Prostate gland (tissue), 2 donors: ENCODE results near the gene GNPDA1. TPM values are rescaled to one million over a fixed set of nuclear protein-coding genes. Genes with fewer than 3 reads are reported as not detected.

Experiments
- DNase-seq: peaks from one replicate; pipeline ENCODE4 v3.0.0-alpha.2; 2019; ENCODE audit warnings: low spot score
- H3K27ac ChIP-seq, 2 donors: fragments of 200-600 bp; sonication (generic); 2 replicates each; pipeline ENCODE4 v1.5.1; 2017 to 2019
- H3K27me3 ChIP-seq: fragments of 200-600 bp; sonication (generic); replicated peaks from 2 replicates; pipeline ENCODE4 v1.5.1; 2019; ENCODE audit not compliant: insufficient read depth
- H3K36me3 ChIP-seq, 2 donors: fragments of 200-600 bp; sonication (generic); 1 replicate in 1 of 2; 2 replicates in 1 of 2; pipeline versions ENCODE4 v1.5.1 to v1.8.1; 2017 to 2019
- H3K4me1 ChIP-seq: fragments of 200-600 bp; sonication (generic); replicated peaks from 2 replicates; pipeline ENCODE4 v1.5.1; 2019
- H3K4me3 ChIP-seq, 2 donors: fragments of 200-600 bp; sonication (generic); 2 replicates each; pipeline ENCODE4 v1.5.1; 2017 to 2019
- H3K9me3 ChIP-seq: fragments of 200-600 bp; sonication (generic); 2 replicates; pipeline ENCODE4 v1.5.1; 2017
- CTCF ChIP-seq, 4 experiments: fragments of 200-600 bp in 2 of 4; fragments of 450-650 bp in 2 of 4; sonication (generic) in 2 of 4; IDR thresholded peaks; 1 replicate in 3 of 4; 2 replicates in 1 of 4; pipeline ENCODE4 v1.5.1; 2016 to 2019; ENCODE audit warnings: antibody characterized with exemption in 4 of 4, mild to moderate bottlenecking in 2 of 4, moderate library complexity in 2 of 4
- POLR2A ChIP-seq: fragments of 450-650 bp; IDR thresholded peaks from one replicate; pipeline ENCODE4 v1.6.1; 2016; ENCODE audit warnings: antibody characterized with exemption, mild to moderate bottlenecking
- POLR2AphosphoS5 ChIP-seq: sonication (generic); formaldehyde crosslinking; IDR thresholded peaks from one replicate; pipeline ENCODE4 v1.6.1; 2017; ENCODE audit warnings: antibody characterized with exemption
- WGBS: methylation state at CpG from one replicate; pipeline ENCODE4 v1.1.5; 2018; 5-methylcytosine and 5-hydroxymethylcytosine counted together
- intact Hi-C: fragments of 100-400 bp; cut with DNase I; formaldehyde crosslinking; loops from one replicate; pipeline ENCODE4 v1.14.2; 2022
- total RNA-seq, 2 donors: library from RNA; depleted of rRNA; stranded (reverse); fragments of >200 nt; gene quantifications; one replicate each; pipeline ENCODE4 v1.1.0, GENCODE V29; 2016

Gene GNPDA1
- total RNA-seq, 2 donors from 2014 or later, result 30.0 to 58.5 TPM

- peaks cover 8% of the 10 kb centered on the region for H3K4me1 ChIP-seq
- intact Hi-C loops, result loop anchor here (5.0 to 10.0 kb wide), 2 partner anchors 45 to 97 kb away; partner anchors contain the start of genes NDFIP1 and RNF14
- no peak overlapping the region for H3K4me3 ChIP-seq
- DNase-seq, result no peak
- H3K27me3 ChIP-seq, result no peaks in the 10 kb centered on the region
- WGBS, result 80% methylated on average over 4 of the region's 4 CpGs
- TF ChIP-seq CTCF (IDR thresholded peaks at IDR 0.05) (no peak), POLR2A (no peak), POLR2AphosphoS5 (no peak)
- no peaks in the 10 kb centered on the region for H3K9me3 ChIP-seq
- no peak overlapping the region for H3K27ac ChIP-seq
- no peaks in the 10 kb centered on the region for H3K36me3 ChIP-seq
Measured at GRCh38 chr5:142009886-142010285, 2.9 kb downstream of the GNPDA1 start.

GRCh38 chr5:142008813-142009212 lies 4.0 kb downstream of the GNPDA1 start:
- intact Hi-C loops, result no loop called here
- DNase-seq, result no peak
- no peaks in the 10 kb centered on the region for H3K36me3 ChIP-seq

GRCh38 chr5:142007237-142007544 lies 5.6 kb downstream of the GNPDA1 start:
- no peaks in the 10 kb centered on the region for H3K36me3 ChIP-seq
- intact Hi-C loops, result no loop called here
- WGBS, result 76% methylated on average over 1 of the region's 1 CpG
- H3K9me3 ChIP-seq, result no peaks in the 10 kb centered on the region
- H3K27me3 ChIP-seq, result no peaks in the 10 kb centered on the region
- no peak overlapping the region for H3K4me3 ChIP-seq
- no peak overlapping the region for H3K27ac ChIP-seq
- H3K4me1 ChIP-seq, result no peaks in the 10 kb centered on the region
- no peak for DNase-seq
- TF ChIP-seq POLR2A, result no peak
- TF ChIP-seq CTCF (IDR thresholded peaks at IDR 0.05), result no peak
- TF ChIP-seq POLR2AphosphoS5, result no peak

More at GRCh38 chr5:142008813-142009212, 4.0 kb downstream of the GNPDA1 start:
- Histone ChIP-seq H3K4me3 (no peak overlapping the region), H3K4me1 (peaks cover 8% of the 10 kb centered on the region), H3K27ac (no peak overlapping the region), H3K9me3 (no peaks in the 10 kb centered on the region), H3K27me3 (no peaks in the 10 kb centered on the region)
- TF ChIP-seq CTCF (IDR thresholded peaks at IDR 0.05), result no peak
- TF ChIP-seq POLR2A, result no peak
- TF ChIP-seq POLR2AphosphoS5, result no peak

- intact Hi-C loops, result no loop called here
- Histone ChIP-seq H3K9me3 (no peaks in the 10 kb centered on the region), H3K27ac (no peak overlapping the region), H3K27me3 (no peaks in the 10 kb centered on the region), H3K4me1 (no peaks in the 10 kb centered on the region), H3K4me3 (no peak overlapping the region), H3K36me3 (no peaks in the 10 kb centered on the region)
- TF ChIP-seq POLR2A, result no peak
- no peak for TF ChIP-seq POLR2AphosphoS5
- TF ChIP-seq CTCF (IDR thresholded peaks at IDR 0.05), result no peak
- no peak for DNase-seq
- 83% methylated on average over 3 of the region's 3 CpGs for WGBS
Measured at GRCh38 chr5:142006363-142007236, 6.2 kb downstream of the GNPDA1 start.

GRCh38 chr5:142003266-142003800 lies 9.5 kb downstream of the GNPDA1 start:
- WGBS, result 48% methylated on average over 2 of the region's 2 CpGs
- no peaks in the 10 kb centered on the region for H3K27me3 ChIP-seq
- no peaks in the 10 kb centered on the region for H3K4me1 ChIP-seq
- peak overlapping the region in 1 of 2 donors; percentile 4 for H3K27ac ChIP-seq
- TF ChIP-seq CTCF (IDR thresholded peaks at IDR 0.05) (no peak), POLR2AphosphoS5 (no peak), POLR2A (no peak)
- no peaks in the 10 kb centered on the region for H3K9me3 ChIP-seq
- no peaks in the 10 kb centered on the region for H3K36me3 ChIP-seq
- intact Hi-C loops, result no loop called here
- H3K4me3 ChIP-seq, result no peak overlapping the region
- no peak for DNase-seq
